OCI-LY1 (cell line): ENCODE results near the gene CARS2.

Experiments used
- H2AFZ ChIP-seq: fragments of 200-600 bp; sonication (generic), shearing (Covaris generic); 2 replicates; pipeline ENCODE4 v1.6.0; 2014; ENCODE audit warnings: antibody characterized with exemption, mild to moderate bottlenecking, low read length
- H3F3A ChIP-seq: fragments of 200-600 bp; sonication (generic), shearing (Covaris generic); 2 replicates; pipeline ENCODE4 v1.6.0; 2014; ENCODE audit warnings: mild to moderate bottlenecking, antibody characterized with exemption, low read length, moderate library complexity; ENCODE audit not compliant: insufficient read depth
- H3K27ac ChIP-seq: fragments of 200-600 bp; sonication (generic); 2 replicates; pipeline ENCODE4 v1.5.1; 2014; ENCODE audit warnings: low read length, mixed run types, mild to moderate bottlenecking, low read depth; ENCODE audit not compliant: poor library complexity, severe bottlenecking
- H3K27me3 ChIP-seq: fragments of 200-600 bp; sonication (generic); 2 replicates; pipeline ENCODE4 v1.6.0; 2014; ENCODE audit warnings: antibody characterized with exemption, mild to moderate bottlenecking, low read length, moderate library complexity; ENCODE audit not compliant: insufficient read depth
- H3K36me3 ChIP-seq: fragments of 200-600 bp; sonication (generic); 2 replicates; pipeline ENCODE4 v1.6.1; 2014; ENCODE audit warnings: mild to moderate bottlenecking, antibody characterized with exemption, low read length, moderate library complexity, mixed read lengths; ENCODE audit not compliant: insufficient read depth
- H3K4me1 ChIP-seq: fragments of 200-600 bp; sonication (generic); 2 replicates; pipeline ENCODE4 v1.5.1; 2014; ENCODE audit warnings: mild to moderate bottlenecking, low read length, moderate library complexity; ENCODE audit not compliant: insufficient read depth, severe bottlenecking
- H3K4me2 ChIP-seq: fragments of 200-600 bp; sonication (generic), shearing (Covaris generic); 2 replicates; pipeline ENCODE4 v1.6.1; 2014; ENCODE audit warnings: low read length
- H3K4me3 ChIP-seq: fragments of 200-600 bp; sonication (generic); 2 replicates; pipeline ENCODE4 v1.5.1; 2014; ENCODE audit warnings: low read length, low read depth, mild to moderate bottlenecking, mixed read lengths; ENCODE audit not compliant: poor library complexity, severe bottlenecking
- H3K79me2 ChIP-seq: fragments of 200-600 bp; shearing (Covaris generic); 2 replicates; pipeline ENCODE4 v1.6.1; 2016; ENCODE audit warnings: mixed run types, low read length, mixed read lengths; ENCODE audit not compliant: insufficient read depth
- H3K9ac ChIP-seq: fragments of 200-600 bp; sonication (generic), shearing (Covaris generic); 2 replicates; pipeline ENCODE4 v1.6.1; 2014; ENCODE audit warnings: mild to moderate bottlenecking, low read length, mixed read lengths
- H3K9me2 ChIP-seq: fragments of 200-600 bp; sonication (generic), shearing (Covaris generic); 2 replicates; pipeline ENCODE4 v1.6.1; 2014; ENCODE audit warnings: low read depth, mild to moderate bottlenecking, low read length, mixed read lengths
- H3K9me3 ChIP-seq: fragments of 200-600 bp; shearing (Covaris generic); 2 replicates; pipeline ENCODE4 v1.6.1; 2014; ENCODE audit warnings: low read length, mixed read lengths
- H4K20me1 ChIP-seq: fragments of 200-600 bp; sonication (generic), shearing (Covaris generic); 2 replicates; pipeline ENCODE4 v1.6.0; 2016; ENCODE audit warnings: mild to moderate bottlenecking, low read length; ENCODE audit not compliant: insufficient read depth
- EZH2 ChIP-seq: fragments of 200-600 bp; sonication (generic), shearing (Covaris generic); IDR thresholded peaks from 2 replicates; pipeline ENCODE4 v1.8.0; 2017; ENCODE audit warnings: borderline replicate concordance, mixed run types, mild to moderate bottlenecking, antibody characterized with exemption, low read length, moderate library complexity, mixed read lengths
- TF ChIP-seq, protein P1 (sequence below): fragments of 200-600 bp; sonication (generic), shearing (Covaris generic); IDR thresholded peaks from 2 replicates; pipeline ENCODE4 v1.5.1; 2017; ENCODE audit warnings: mild to moderate bottlenecking, antibody characterized with exemption, low read length, moderate library complexity, mixed read lengths

CARS2 gene

DNA sequence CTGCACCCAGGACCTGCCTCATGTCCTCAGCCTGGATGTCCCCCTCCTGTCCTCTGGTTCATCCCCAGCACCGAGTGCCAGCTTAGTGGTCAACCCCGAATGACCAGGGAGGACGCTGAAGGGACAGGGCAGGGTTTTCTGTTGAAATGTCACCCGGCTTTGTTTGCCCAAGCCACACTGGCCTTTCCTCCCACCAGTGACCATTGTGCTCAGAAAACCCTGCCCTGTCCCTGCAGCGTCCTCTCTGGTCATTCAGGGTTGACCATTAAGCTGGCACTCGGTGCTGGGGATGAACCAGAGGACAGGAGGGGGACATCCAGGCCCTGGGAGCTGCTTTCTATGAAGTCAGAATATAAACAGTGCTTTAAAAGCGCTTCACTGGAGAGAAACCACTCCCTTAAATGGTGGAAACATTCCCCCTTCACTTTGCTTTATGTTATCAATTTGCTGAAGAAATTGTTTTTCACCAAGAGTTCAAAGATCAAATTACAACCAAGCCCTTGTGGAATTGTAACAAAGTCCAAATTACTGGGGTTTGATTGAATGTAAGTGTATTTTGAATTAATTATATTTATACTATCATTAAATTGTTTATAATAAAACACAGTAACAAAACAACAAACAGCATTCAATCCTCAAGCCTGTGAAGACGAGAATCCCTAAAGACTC is 21.4 kb downstream of the CARS2 start:
- no peak for TF ChIP-seq EZH2
- TF ChIP-seq, protein P1, sequence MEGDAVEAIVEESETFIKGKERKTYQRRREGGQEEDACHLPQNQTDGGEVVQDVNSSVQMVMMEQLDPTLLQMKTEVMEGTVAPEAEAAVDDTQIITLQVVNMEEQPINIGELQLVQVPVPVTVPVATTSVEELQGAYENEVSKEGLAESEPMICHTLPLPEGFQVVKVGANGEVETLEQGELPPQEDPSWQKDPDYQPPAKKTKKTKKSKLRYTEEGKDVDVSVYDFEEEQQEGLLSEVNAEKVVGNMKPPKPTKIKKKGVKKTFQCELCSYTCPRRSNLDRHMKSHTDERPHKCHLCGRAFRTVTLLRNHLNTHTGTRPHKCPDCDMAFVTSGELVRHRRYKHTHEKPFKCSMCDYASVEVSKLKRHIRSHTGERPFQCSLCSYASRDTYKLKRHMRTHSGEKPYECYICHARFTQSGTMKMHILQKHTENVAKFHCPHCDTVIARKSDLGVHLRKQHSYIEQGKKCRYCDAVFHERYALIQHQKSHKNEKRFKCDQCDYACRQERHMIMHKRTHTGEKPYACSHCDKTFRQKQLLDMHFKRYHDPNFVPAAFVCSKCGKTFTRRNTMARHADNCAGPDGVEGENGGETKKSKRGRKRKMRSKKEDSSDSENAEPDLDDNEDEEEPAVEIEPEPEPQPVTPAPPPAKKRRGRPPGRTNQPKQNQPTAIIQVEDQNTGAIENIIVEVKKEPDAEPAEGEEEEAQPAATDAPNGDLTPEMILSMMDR, result no peak
- Histone ChIP-seq H3K9me3 (no peaks in the 10 kb centered on the region), H2AFZ (no peak overlapping the region), H4K20me1 (no peaks in the 10 kb centered on the region), H3K9ac (no peak overlapping the region), H3K4me1 (peaks cover 9% of the 10 kb centered on the region), H3F3A (no peaks in the 10 kb centered on the region), H3K27ac (no peak overlapping the region), H3K4me2 (no peak overlapping the region), H3K36me3 (peaks cover 63% of the 10 kb centered on the region), H3K4me3 (no peak overlapping the region), H3K27me3 (no peaks in the 10 kb centered on the region), H3K79me2 (no peaks in the 10 kb centered on the region), H3K9me2 (no peaks in the 10 kb centered on the region)

DNA sequence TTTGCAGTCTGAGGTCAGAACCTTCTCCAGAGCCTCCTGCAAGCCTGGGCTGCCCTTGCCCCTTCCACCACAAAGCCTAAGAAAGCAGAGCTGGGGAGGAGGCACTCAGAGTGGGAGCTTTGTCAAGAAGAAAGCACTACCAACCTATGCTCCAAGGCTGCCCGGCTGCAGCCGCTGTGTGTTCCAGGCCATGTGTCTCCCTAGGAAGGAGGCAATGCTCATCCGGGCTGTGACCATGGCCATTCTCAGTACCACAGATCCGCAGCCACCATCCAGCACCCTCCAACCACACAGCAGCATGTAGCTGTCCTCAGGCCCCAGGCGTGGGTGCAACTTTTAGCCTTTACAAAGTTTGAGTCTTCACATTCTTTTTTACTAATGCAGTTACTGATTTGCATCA is 22.0 kb downstream of the CARS2 start:
- Histone ChIP-seq H3K9me2 (no peaks in the 10 kb centered on the region), H2AFZ (no peak overlapping the region), H3K36me3 (peaks cover 61% of the 10 kb centered on the region), H3K27ac (no peak overlapping the region), H3K27me3 (no peaks in the 10 kb centered on the region), H3K4me1 (peaks cover 9% of the 10 kb centered on the region), H3K4me3 (no peak overlapping the region), H3F3A (no peaks in the 10 kb centered on the region), H3K9ac (no peak overlapping the region), H3K9me3 (no peaks in the 10 kb centered on the region), H3K4me2 (no peak overlapping the region), H4K20me1 (no peaks in the 10 kb centered on the region), H3K79me2 (no peaks in the 10 kb centered on the region)
- no peak for TF ChIP-seq EZH2
- TF ChIP-seq, protein P1, result no peak

DNA sequence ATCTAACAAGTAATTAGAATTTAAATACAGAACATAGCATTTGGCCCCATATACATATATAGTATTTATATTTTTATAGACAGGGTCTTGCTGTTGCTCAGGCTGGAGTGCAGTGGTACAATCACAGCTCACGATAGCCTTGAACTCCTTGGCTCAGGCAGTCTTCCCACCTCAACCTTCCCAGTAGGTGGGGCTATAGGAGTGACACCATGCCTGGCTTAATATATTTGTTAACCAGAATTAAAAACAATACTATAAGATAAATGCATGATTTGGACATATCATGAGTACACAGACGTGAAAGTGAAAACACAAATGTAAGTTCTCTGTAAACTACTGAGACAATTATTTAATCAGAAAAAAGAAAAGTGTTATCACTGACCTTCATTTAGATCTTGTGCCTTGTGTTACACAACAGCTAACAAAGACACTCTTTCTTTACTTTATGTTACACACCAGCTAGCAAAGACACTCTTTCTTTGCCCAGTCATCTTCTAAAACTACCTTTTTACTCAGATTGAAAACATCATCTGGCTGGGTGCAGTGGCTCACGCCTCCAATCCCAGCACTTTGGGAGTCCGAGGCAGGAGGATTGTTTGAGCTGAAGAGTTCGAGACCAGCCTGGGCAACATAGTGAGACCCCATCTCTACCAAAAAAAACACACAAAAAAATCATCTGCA is 22.6 kb downstream of the CARS2 start:
- Histone ChIP-seq H3K27ac (no peak overlapping the region), H3K9ac (no peak overlapping the region), H3F3A (no peaks in the 10 kb centered on the region), H3K4me3 (no peak overlapping the region), H4K20me1 (no peaks in the 10 kb centered on the region), H3K79me2 (no peaks in the 10 kb centered on the region), H3K4me1 (peaks cover 9% of the 10 kb centered on the region), H3K9me3 (no peaks in the 10 kb centered on the region), H2AFZ (no peak overlapping the region), H3K9me2 (no peaks in the 10 kb centered on the region), H3K36me3 (peaks cover 67% of the 10 kb centered on the region), H3K4me2 (no peak overlapping the region), H3K27me3 (no peaks in the 10 kb centered on the region)
- no peak for TF ChIP-seq EZH2
- TF ChIP-seq, protein P1, result peak; percentile 21; the same call in 1 of the 2 replicates
